ENCODE measurements around the gene UQCC2.
A peak's percentile ranks its signal among the peaks of the same experiment; 100 is the strongest.

Gene UQCC2

GRCh38 chr6:33711140-33712129 is at the start of gene UQCC2:
Gene UQCC2, minus strand, starts transcription at chr6:33711700. Its CDS starts 14 bp downstream, at chr6:33711686.
- DNase-seq = peak; percentile 96 to 98 (median 98)

GRCh38 chr6:33759887-33760629 is 48.6 kb upstream of the UQCC2 start:
- peak in 2 of 3 experiments; percentile 35 to 75 for DNase-seq

- DNase-seq = peak in 1 of 3 experiments; percentile 53
Measured at GRCh38 chr6:33758815-33759216, 47.3 kb upstream of the UQCC2 start.

- DNase-seq = no peak
Measured at GRCh38 chr6:33757906-33758305, 46.4 kb upstream of the UQCC2 start.

DNA sequence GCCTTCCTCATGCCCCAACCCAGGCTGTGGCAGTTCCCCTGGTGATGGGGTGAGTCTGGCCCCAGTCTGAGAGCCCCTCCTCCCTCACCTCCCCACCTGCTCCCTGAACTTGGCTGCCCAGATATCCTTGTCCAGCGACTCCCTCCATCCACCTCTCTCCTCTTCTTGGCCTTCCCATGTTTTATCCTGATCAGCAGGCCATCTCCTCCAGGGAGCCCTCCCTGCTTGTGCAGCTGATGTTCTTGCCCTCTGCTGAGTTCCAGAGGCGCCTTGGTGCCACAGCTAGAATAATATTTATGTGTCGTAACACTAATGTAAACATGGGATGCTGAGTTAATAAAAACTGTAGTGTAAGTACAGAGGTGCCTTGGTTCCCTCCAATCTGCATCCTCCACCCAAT is 45.6 kb upstream of the UQCC2 start:
- DNase-seq = no peak

GRCh38 chr6:33756211-33756954 is 44.9 kb upstream of the UQCC2 start:
- DNase-seq = peak in 1 of 3 experiments; percentile 22

- peak; percentile 78 to 96 (median 81) for DNase-seq
Measured at GRCh38 chr6:33755070-33755869, 43.8 kb upstream of the UQCC2 start.

DNA sequence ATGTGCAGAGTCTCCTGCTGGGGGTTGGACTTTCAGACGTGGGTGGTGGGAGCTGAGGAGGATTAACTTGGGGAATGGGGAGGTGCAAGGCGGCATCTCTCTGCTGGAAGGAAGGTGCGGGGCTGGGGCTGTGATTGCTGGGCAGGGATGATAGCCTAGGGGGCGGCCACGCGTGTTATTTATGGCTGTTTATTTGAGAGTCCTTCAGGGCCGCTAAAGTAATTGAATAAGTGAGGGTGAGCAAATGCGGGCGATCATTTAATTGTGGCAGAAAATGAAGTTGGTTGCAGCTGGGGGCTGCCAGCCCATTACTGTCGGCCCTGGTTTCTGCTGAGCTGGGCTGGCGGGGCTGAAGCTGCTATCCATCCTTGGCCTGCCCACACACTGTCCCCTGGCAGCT is 42.7 kb upstream of the UQCC2 start:
- peak in 1 of 3 experiments; percentile 48 for DNase-seq

DNA sequence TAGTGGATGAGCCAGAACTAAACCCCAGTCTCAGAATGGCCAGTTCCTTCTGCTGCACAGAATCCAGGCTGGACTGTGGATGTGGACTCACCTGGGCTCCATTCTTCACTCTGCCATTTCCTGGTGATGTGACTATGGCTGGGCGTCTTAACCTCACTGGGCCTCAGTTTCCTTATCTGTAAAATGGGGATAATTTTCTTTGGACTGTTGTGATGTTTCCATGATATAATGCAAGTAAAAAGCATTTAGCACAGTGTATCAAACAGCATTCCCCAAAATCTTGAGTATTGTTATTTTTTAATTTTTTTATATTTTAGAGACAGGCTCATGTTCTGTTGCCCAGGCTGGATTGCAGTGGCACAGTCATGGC is 41.1 kb upstream of the UQCC2 start:
- DNase-seq = no peak

DNA sequence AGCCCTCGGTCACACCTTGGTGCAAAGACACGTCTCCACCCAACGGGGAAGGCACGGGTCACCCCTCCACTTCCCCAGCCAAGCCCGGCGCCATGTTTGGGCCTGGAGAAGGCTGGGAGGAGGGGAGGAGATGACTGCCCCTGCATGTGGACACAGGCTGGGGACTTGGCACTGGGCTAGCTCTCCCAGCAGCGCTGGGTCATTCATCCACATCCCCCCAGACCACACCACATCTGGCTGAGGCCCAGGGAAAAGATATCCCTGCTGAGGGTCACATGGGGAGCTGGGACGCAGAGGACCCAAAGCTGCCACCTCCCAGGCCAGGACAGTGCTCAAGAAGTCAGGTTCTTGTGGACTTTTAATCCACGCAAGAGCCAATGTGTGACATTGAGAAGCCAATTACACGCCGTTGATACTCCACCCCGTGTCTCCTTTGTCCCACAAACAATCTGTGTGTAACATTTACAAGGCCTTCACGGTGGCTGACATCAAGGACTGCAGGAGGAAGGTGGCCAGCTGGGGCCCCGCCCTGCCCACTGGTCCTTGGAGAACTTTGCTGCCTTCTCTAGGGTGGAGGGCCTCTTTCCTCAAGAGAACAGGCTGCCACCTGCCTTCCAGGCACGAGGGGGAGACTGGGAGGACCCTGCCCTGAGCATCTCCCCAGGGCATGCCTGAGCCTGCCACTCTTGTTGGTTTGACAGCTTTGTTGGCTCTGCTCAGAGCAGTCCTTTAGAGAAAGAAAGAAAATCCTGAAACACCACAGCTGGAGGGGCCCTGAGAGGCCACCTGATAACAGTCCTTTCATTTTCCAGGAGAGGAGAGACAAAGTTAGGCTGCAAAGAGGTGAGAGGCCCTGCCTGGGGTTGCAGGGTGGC is 40.5 kb upstream of the UQCC2 start:
- DNase-seq = peak; percentile 70 to 95 (median 84)

GRCh38 chr6:33750244-33750991 is 38.9 kb upstream of the UQCC2 start:
- no peak for DNase-seq

DNA sequence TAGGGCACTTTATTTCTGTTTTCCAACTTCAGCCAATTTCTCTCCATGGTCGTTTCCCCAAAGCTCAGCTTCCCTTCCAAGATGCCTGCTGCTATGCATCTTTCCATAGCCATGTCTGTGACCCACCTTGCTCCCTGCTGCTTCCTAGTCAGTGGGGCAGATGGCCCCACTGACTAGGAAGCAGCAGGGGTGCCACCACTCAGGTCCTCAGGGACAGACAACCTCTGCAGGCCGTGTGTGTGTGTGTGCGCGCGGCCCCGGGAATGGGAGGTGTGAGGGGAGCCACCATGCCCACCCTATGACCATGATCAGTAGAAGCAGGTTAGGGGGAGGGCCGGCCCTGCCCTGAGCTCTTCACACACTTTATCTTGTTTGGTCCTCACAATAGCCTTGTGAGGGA is 37.9 kb upstream of the UQCC2 start:
- DNase-seq = peak in 2 of 3 experiments; percentile 10 to 23

DNA sequence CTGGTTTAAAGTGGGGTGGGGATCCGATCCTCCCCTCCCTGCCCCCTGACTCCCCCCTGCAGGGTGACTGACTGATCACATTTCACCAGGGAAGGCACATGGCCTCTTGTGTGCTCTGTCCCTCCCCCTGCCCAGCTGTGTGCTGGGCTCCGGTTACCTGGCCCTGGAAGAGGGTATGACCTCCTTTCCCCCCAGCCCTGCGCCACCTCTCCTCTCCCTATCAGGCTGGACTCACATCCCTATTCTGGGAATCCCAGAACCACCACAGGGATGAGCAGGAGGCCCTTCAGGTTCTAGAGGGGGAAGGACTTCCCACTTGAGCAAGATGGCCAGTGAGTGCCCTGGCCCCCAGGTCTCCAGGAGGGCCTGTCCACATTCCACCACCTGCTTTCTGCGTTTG is 37.3 kb upstream of the UQCC2 start:
- DNase-seq = peak in 1 of 3 experiments; percentile 17

GRCh38 chr6:33747823-33748222 is 36.3 kb upstream of the UQCC2 start:
- DNase-seq = no peak

GRCh38 chr6:33746651-33747100 is 35.2 kb upstream of the UQCC2 start, which contains the start of gene IP6K3:
Gene IP6K3, minus strand, starts transcription at chr6:33746905. Its CDS starts 11,429 bp downstream, at chr6:33735476.
- no peak for DNase-seq

- no peak for DNase-seq
Measured at GRCh38 chr6:33746036-33746600, 34.6 kb upstream of the UQCC2 start.

- DNase-seq = peak in 1 of 3 experiments; percentile 15
Measured at GRCh38 chr6:33745548-33745947, 34.0 kb upstream of the UQCC2 start.

DNA sequence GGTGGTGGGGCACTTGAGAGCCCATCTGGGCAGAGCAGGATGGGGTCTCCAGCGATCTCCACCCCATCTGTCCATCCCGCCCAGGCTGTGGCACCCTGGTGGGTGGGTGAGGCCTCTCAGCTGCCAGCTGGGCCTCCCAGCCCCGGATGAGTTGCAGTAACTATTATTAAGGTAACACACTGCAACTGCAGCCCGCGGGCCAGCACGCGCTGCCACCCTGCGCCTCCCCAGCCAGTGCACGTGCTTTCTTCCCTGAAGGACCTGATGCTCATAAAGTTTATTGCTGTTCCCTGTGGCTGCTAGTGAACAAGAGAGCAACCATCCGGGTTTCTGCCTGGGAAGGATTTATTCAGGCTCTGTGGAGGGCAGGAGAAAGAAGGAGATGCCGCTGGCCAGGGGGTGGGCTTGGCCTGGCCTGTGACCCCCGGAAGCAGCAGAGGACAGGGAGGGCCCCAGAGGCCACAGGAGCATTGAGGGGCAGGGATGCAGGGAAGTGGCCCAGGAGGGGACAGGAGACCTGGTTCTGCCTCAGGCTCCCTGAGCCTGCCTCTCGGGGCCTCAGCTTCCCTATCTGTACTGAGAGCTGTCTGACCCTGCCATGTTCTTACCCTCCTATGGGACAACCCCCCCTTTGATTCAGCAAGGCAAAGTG is 33.5 kb upstream of the UQCC2 start:
- DNase-seq = peak; percentile 52 to 74 (median 73)

All from NCI-H1417 (cell line).